IPS DF 19.7 (cell line): ENCODE results near the gene CLRN2.
"Not testable (repeated sequence)": the region's sequence is repeated elsewhere in the genome, so short reads cannot be mapped to it uniquely, and the experiment has no call there.

Experiments
- DNase-seq: peaks from one replicate; pipeline ENCODE4 v3.0.0-alpha.2; 2013; ENCODE audit warnings: low read depth, low spot score

Gene CLRN2

DNA sequence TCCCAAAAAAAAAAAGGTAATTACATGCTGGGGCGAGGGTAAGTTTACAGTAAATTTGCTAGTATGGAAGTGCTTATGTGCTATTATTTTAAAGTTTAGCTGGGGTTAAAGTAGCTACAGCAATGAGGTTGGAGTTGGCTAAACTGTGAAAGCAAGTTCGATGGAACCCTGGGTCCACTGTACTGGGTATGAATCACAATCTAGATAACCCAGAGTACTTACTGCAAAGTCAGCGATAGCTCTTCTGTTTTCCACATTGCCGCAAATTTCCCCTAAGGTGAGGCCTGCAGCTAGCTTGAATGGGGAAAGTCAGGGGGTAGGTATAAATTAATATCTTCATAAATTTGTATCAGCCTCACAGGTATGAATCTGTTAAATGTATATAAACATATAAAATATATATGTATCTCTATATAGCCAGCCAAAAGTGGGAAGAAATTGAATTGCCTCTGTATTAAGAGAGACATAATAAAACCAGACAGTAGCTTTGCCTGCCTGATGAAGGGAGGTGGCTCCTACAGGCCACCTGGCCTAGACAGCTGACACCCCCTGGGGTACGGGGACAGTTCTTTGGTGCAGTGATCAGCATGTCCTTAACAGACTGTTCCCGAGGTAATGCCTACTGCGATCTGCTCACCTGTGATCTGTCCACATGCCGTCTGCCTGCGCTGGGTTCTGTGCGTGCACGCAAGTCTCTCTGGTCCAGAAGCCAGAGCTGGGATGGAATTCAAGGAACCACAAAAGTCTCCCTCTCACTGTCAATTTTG, 30.6 kb downstream of the CLRN2 start:
- no peak for DNase-seq

DNA sequence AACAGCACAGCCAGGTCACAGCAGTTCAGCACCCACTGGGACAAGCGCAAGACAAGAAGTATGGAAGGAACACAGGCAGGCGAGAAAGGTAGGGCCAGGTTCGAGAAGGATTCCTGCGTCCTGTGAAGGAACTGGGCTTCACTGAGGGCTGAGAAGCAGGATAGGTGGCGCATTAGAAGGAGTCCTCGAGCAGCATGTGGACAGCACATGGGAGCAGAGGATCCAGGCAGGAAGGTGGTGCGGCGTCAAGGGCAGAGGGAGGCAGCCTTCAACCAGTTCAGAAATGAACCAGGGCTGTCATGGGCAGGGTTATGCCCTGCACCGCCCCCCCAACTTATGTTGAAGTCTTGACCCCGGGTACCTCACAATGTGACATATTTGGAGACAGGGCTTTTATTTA, 31.3 kb downstream of the CLRN2 start:
- DNase-seq: no peak

GRCh38 chr4:17546678-17547077, 31.7 kb downstream of the CLRN2 start:
- no peak for DNase-seq

DNA sequence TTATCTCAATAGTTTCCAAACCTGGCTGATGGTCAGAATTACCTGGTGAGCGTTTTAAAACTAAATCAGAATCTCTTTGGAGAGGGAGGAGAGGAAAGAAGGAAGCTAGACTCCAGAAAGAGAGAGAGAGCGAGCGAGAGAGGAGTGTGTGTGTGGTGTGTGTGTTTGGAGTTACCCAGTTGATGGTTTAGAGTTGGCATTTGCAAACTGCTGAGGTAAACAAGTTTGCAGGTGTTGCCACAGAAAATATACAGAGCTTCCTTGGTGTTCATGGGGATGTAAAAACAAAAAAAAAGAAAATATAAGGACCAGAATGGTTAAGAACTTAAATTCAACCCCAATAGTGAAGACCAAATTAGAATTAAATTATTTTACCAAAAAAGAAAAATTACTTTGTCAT, 35.6 kb downstream of the CLRN2 start:
- DNase-seq: no peak

- no peak for DNase-seq
These were observed 37.5 kb downstream of the CLRN2 start for GRCh38 chr4:17552427-17552826.

DNA sequence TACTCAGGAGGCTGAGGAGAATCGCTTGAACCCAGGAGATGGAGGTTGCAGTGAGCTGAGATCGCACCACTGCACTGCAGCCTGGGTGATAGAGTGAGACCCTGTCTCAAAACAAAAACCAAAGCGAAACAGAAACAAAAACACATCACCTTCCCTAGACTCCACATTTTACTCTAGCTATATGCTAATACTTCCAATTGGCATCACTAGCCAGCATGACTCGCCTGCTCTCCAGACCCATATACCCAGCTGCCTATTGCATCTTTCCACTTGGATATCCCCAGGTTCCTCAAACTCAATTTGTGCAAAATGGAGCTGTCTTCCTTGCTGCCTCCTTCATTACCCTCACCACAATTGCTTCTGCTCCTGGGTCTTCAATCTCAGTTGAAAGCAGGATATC, 39.6 kb downstream of the CLRN2 start:
- no peak for DNase-seq

- no peak for DNase-seq
These were observed 41.5 kb downstream of the CLRN2 start for GRCh38 chr4:17556498-17556897.

DNA sequence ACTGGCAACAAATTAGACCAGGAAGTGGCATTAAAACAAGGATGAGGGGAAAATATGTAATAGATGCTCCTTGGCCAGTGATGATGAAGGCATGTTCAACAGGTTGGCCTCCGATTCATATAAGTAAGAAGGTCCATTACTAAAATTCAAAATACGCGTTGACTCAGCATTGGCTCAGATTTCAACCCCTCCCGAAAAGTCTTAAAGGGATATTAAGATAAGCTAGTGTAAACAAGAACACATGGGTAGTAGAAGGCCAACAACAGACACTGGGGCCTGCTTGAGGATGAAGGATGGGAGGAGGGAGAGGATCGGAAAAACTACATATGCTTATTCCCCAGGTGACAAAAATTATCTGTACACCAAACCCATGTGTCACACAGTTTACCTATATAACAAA, 42.9 kb downstream of the CLRN2 start:
- DNase-seq: no peak

DNA sequence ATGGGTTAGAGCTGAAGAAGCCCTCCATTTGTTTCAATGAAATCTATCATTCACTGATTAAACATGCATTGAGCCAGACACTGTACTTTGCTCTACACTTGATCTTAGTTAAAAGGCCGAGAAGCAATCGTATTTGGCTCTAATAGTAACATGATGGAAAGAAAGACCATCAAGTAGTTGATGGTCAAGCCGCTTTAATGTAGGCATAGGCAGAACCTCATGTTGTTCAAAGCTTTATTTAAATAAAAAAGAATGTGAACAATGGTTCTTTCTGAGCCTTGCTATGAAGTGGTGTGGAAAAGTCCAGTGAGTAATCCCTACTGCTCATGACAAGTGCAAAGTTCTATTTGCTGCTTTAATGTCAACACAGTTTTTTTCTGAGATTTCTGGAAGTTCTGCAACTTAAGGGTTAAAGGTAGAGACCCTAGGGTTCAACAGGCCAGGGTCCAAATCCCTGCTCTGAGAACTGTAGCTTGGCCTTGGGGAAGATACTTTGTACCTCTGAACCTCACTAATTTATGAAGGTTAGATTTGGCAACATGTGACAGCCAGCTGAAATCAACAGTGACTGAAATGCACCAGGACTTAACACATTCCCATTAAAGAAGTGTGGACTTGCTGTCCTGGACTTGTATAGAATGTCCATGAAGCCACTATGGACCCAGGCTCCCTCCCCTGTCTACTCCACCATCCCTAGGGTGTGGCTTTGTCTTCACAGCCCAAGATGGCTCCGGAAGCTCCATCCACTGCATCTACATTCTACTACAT, 44.2 kb downstream of the CLRN2 start:
- no peak for DNase-seq

DNA sequence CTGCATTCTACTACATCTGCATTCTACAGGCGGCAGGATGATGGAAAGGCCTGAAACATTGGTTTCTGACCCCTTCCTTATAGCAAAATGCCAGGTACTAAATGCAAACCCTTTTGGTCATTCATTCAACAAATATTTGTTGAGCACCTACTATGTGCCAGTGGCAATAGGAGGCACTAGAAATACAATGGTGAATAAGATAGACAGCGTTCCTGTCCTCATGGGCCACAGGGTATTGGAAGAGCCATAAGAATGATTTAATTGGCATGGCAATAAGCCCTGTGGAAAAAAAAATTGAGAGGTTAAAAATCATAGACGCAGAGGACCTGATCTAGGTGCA, 44.7 kb downstream of the CLRN2 start:
- no peak for DNase-seq

DNA sequence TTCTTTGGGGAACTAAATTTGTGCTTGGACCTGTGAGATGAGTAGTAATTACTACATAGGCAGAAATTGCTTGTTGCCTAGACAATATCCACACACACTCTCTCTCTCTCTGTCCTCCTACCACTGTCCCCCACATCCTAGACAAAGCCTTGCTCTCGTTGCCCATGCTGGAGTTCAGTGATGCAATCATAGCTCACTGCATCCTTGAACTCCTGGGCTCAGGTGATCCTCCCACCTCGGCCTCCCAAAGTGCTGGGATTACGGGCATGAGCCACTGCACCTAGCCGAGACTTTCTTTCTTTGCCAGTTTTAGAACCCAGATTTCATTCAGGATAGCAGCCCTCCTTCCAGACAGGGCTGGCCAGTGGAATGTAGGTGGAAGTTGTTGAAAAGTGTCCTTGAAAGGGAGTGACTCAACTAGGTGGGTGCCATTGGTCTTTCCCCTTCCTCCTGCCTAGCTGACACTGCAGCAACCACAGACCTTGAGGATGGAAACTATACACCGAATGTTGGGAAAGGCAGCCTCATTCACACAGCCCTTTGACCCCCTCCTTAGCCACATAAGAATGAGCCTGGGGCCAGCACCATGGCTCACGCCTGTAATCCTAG, 45.2 kb downstream of the CLRN2 start:
- DNase-seq: no peak

- DNase-seq: no peak
These were observed 46.4 kb downstream of the CLRN2 start for GRCh38 chr4:17561195-17561909.

- no peak for DNase-seq
These were observed 47.2 kb downstream of the CLRN2 start for GRCh38 chr4:17562157-17562556.

- no peak for DNase-seq
These were observed 50.9 kb downstream of the CLRN2 start for GRCh38 chr4:17565846-17566245.

- no peak for DNase-seq
These were observed 52.3 kb downstream of the CLRN2 start for GRCh38 chr4:17567271-17567670.

GRCh38 chr4:17574206-17574605, 59.2 kb downstream of the CLRN2 start:
- DNase-seq: no peak

DNA sequence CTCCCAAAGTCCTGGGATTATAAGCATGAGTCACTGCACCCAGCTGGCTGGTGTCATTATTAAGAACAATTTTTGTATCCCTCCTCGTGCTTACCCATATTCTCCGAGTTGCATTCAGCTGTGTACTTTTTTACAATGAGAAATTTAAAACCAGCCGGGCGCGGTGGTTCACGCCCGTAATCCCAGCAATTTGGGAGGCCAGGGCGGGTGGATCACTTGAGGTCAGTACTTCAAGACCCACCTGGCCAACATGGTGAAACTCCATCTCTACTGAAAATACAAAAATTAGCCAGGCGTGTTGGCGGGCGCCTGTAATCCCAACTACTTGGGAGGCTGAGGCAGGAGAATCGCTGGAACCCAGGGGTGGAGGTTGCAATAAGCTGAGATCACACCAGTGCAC, 60.2 kb downstream of the CLRN2 start:
- not testable (repeated sequence) for DNase-seq
